MM.1S (cell line): Measurements from ENCODE around the gene CYP4F3.

Source experiments
- EZH2 ChIP-seq: fragments of 300-600 bp; sonication (generic); optimal IDR thresholded peaks from 2 replicates; pipeline ENCODE3; 2017; ENCODE audit warnings: low read depth, mild to moderate bottlenecking, antibody characterized with exemption, low read length, mixed read lengths
- TF ChIP-seq, protein P1 (sequence below): fragments of 300-600 bp; sonication (generic); IDR thresholded peaks from 2 replicates; pipeline ENCODE4 v1.5.1; 2016; ENCODE audit warnings: antibody characterized with exemption, low read length, mixed read lengths

- TF ChIP-seq, protein P1, sequence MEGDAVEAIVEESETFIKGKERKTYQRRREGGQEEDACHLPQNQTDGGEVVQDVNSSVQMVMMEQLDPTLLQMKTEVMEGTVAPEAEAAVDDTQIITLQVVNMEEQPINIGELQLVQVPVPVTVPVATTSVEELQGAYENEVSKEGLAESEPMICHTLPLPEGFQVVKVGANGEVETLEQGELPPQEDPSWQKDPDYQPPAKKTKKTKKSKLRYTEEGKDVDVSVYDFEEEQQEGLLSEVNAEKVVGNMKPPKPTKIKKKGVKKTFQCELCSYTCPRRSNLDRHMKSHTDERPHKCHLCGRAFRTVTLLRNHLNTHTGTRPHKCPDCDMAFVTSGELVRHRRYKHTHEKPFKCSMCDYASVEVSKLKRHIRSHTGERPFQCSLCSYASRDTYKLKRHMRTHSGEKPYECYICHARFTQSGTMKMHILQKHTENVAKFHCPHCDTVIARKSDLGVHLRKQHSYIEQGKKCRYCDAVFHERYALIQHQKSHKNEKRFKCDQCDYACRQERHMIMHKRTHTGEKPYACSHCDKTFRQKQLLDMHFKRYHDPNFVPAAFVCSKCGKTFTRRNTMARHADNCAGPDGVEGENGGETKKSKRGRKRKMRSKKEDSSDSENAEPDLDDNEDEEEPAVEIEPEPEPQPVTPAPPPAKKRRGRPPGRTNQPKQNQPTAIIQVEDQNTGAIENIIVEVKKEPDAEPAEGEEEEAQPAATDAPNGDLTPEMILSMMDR = no peak
- TF ChIP-seq EZH2 = no peak
Measured at GRCh38 chr19:15669891-15670290, 29.2 kb downstream of the CYP4F3 start.
